HFFc6 (cell line): ENCODE results near the gene PSMD11. TPM values are rescaled to one million over a fixed set of nuclear protein-coding genes. Genes with fewer than 3 reads are reported as not detected.

ENCODE experiments used
- DNase-seq: peaks from one replicate; pipeline ENCODE4 v3.0.0-alpha.2; 2018
- H3K27ac Mint-ChIP-seq: 2 replicates; pipeline ENCODE4 v1.8.0; 2020; ENCODE audit warnings: mild to moderate bottlenecking, mixed read lengths
- H3K27me3 Mint-ChIP-seq: 2 replicates; pipeline ENCODE4 v1.8.0; 2021; ENCODE audit warnings: mild to moderate bottlenecking, moderate library complexity, mixed read lengths; ENCODE audit not compliant: insufficient read depth
- H3K36me3 Mint-ChIP-seq: 2 replicates; pipeline ENCODE4 v1.8.0; 2021; ENCODE audit warnings: low read depth, mixed read lengths
- H3K4me1 Mint-ChIP-seq: 2 replicates; pipeline ENCODE4 v1.8.0; 2020; ENCODE audit warnings: low read depth, mixed read lengths
- H3K4me3 Mint-ChIP-seq: 2 replicates; pipeline ENCODE4 v1.8.0; 2020; ENCODE audit warnings: mild to moderate bottlenecking, moderate library complexity, mixed read lengths
- H3K9me3 Mint-ChIP-seq: 2 replicates; pipeline ENCODE4 v1.8.0; 2020; ENCODE audit warnings: mild to moderate bottlenecking, mixed read lengths
- CTCF ChIP-seq: fragments of 200-600 bp; sonication (generic); IDR thresholded peaks from 2 replicates; pipeline ENCODE4 v1.5.0; 2021; ENCODE audit warnings: antibody characterized with exemption, mild to moderate bottlenecking
- total RNA-seq, 6 experiments: library from RNA; stranded (reverse); fragmentation: NEBNext Ultra II Directional; extraction: Animal tissue kit (Norgen Biotek cat#: 25700); gene quantifications; 2 replicates in 1 of 6; 3 replicates in 5 of 6; pipeline ENCODE4 v1.2.3, GENCODE V29; 2021

The PSMD11 gene
- total RNA-seq, 6 experiments from 2014 or later, result 105 to 121 (median 110) TPM

GRCh38 chr17:32514606-32515005 lies 70.3 kb downstream of the PSMD11 start:
- no peak overlapping the region for H3K4me3 Mint-ChIP-seq
- no peak for DNase-seq
- no peaks in the 10 kb centered on the region for H3K9me3 Mint-ChIP-seq
- H3K27me3 Mint-ChIP-seq, result peaks cover 11% of the 10 kb centered on the region
- H3K36me3 Mint-ChIP-seq, result no peaks in the 10 kb centered on the region
- TF ChIP-seq CTCF, result no peak
- H3K27ac Mint-ChIP-seq, result no peak overlapping the region
- H3K4me1 Mint-ChIP-seq, result peaks cover 11% of the 10 kb centered on the region

GRCh38 chr17:32515677-32516383 lies 71.5 kb downstream of the PSMD11 start:
- H3K4me1 Mint-ChIP-seq, result peaks cover 21% of the 10 kb centered on the region
- DNase-seq, result no peak

DNA sequence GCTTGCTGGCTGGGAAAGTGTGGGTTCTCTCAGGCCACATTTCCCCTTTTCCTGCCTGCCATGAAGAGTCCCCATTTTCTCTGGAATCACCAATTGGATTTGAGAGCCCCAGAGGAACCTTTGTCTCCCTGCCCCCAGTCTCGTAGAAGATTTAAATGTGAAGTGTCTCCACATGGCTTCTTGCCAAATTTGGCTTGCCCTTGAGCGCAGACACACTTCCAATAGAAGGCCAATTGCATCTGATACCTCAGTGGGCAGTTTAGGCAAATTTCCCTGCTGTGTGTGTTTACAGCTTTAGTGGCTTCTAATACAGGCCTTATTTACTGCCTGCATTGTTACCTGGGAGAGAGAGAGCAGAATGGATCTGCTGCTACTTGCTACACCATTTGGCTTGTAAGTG lies 72.1 kb downstream of the PSMD11 start:
- Mint-ChIP-seq H3K4me1 (peaks cover 21% of the 10 kb centered on the region), H3K4me3 (no peak overlapping the region), H3K36me3 (no peaks in the 10 kb centered on the region), H3K27me3 (peaks cover 10% of the 10 kb centered on the region), H3K27ac (no peak overlapping the region), H3K9me3 (no peaks in the 10 kb centered on the region)
- TF ChIP-seq CTCF, result no peak
- DNase-seq, result no peak

More at GRCh38 chr17:32515677-32516383, 71.5 kb downstream of the PSMD11 start:
- Mint-ChIP-seq H3K27me3 (peaks cover 10% of the 10 kb centered on the region), H3K4me3 (no peak overlapping the region), H3K36me3 (no peaks in the 10 kb centered on the region), H3K27ac (no peak overlapping the region), H3K9me3 (no peaks in the 10 kb centered on the region)
- no peak for TF ChIP-seq CTCF

DNA sequence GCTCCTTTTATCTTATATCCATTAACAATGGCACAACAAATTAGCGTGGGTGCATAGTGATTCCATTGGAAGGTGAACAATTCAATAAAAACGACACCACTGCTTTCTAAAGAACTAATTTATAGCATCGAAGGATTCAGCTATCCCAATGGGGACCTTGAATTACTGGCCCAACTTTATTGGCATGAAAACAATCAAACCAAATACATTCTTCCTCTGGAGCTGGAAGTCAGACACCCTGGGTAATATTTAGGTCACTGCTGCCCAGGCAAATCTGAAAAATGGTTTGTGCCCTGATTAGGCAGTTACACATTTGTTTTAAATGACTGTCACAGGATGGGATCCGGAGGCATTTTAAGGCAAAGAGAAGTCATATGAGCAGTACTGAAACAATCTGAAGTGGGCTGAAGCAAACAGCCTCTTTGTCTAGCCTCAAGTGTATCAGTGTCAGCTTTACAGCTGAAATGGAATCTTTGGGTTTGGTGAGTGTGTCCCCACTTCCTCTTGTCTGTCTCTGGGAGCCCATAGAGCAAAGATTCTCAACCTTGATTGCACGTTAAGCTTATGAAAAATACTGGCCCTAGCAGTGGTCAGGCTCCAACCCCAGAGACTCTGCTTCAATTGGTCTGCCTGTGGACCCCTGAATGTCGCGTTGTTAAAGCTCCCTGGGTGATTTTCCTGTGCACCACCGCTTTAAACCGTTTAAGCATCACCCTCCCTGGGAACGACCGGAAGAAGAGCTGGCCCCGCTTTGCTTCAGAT lies 72.8 kb downstream of the PSMD11 start:
- Mint-ChIP-seq H3K4me3 (no peak overlapping the region), H3K36me3 (no peaks in the 10 kb centered on the region), H3K27ac (no peak overlapping the region), H3K4me1 (peaks cover 21% of the 10 kb centered on the region), H3K27me3 (peaks cover 10% of the 10 kb centered on the region), H3K9me3 (no peaks in the 10 kb centered on the region)
- no peak for TF ChIP-seq CTCF
- no peak for DNase-seq

- Mint-ChIP-seq H3K4me1 (peaks cover 21% of the 10 kb centered on the region), H3K27ac (no peak overlapping the region), H3K9me3 (no peaks in the 10 kb centered on the region), H3K4me3 (no peak overlapping the region), H3K27me3 (peaks cover 6% of the 10 kb centered on the region), H3K36me3 (no peaks in the 10 kb centered on the region)
- no peak for TF ChIP-seq CTCF
- no peak for DNase-seq
Measured at GRCh38 chr17:32517982-32518381, 73.7 kb downstream of the PSMD11 start.
